WERI-Rb-1 (cell line): Measurements from ENCODE around the gene ATP12A.

Source experiments
- DNase-seq: peaks from one replicate; pipeline ENCODE4 v3.0.0-alpha.2; 2020
- H3K27ac ChIP-seq: fragments of 250-450 bp; sonication (Bioruptor Pico); 2 replicates; pipeline ENCODE4 v1.5.1; 2020; ENCODE audit warnings: mild to moderate bottlenecking, moderate library complexity
- H3K27me3 ChIP-seq: fragments of 250-450 bp; sonication (Bioruptor Pico); 2 replicates; pipeline ENCODE4 v1.5.1; 2021; ENCODE audit warnings: mild to moderate bottlenecking, low read depth, moderate library complexity; ENCODE audit not compliant: insufficient read depth, severe bottlenecking
- H3K36me3 ChIP-seq: fragments of 250-450 bp; sonication (Bioruptor Pico); 2 replicates; pipeline ENCODE4 v1.5.1; 2020; ENCODE audit warnings: mild to moderate bottlenecking, moderate library complexity
- H3K4me3 ChIP-seq: 2 replicates; pipeline ENCODE4 v1.5.1; 2011; ENCODE audit warnings: low read depth, mild to moderate bottlenecking, control low read depth, low read length
- H3K9me3 ChIP-seq: fragments of 250-450 bp; sonication (Bioruptor Pico); 2 replicates; pipeline ENCODE4 v1.5.1; 2021; ENCODE audit warnings: mild to moderate bottlenecking, moderate library complexity; ENCODE audit not compliant: severe bottlenecking
- CTCF ChIP-seq: IDR thresholded peaks from 2 replicates; pipeline ENCODE4 v1.5.1; 2011; ENCODE audit warnings: low read depth, mild to moderate bottlenecking, control low read depth, inconsistent platforms, low read length

The ATP12A gene

DNA sequence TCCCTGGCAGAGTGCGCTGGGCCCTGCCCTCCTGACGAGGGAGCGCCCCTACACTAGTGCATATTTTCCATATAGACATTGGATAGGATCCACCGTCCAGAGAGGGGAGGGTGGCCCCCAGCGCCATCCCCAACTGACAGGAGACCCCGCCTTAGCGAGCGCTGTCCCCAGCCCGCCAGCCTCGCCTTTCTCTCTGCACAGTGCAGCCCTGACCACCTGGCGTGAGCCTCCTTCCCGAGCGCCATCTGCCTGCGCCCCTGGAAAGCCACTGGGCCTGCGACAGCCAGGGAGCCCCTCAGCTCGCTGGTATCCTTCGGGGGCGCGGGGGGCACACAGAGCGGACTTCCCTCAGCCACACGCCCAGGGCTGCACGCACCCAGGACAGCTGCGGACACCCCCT is 42.1 kb upstream of the ATP12A start:
- no peak overlapping the region for H3K4me3 ChIP-seq
- DNase-seq, result no peak
- no peaks in the 10 kb centered on the region for H3K36me3 ChIP-seq
- no peak overlapping the region for H3K27ac ChIP-seq
- no peaks in the 10 kb centered on the region for H3K9me3 ChIP-seq
- no peak for TF ChIP-seq CTCF
- no peaks in the 10 kb centered on the region for H3K27me3 ChIP-seq

DNA sequence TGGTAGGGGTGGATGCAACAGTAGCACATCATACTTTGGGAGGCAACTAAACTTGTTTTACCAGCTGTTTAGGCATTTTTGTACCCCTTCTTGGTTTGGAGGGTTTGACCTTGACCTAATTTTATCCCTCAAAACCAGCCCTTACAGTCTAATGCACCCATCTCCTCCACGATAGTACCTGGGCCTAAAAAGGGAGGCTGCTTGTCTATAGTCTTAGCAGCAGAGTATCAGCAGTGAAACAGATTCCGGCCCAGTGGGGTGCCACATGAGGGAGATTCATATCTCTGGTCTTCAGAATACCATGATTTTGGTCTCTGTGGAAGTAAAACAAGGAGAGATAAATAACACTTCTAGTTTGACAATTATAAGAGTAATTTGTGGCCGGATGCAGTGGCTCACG is 39.5 kb upstream of the ATP12A start:
- Histone ChIP-seq H3K9me3 (no peaks in the 10 kb centered on the region), H3K36me3 (no peaks in the 10 kb centered on the region), H3K27me3 (no peaks in the 10 kb centered on the region), H3K27ac (no peak overlapping the region), H3K4me3 (no peak overlapping the region)
- no peak for DNase-seq
- no peak for TF ChIP-seq CTCF

DNA sequence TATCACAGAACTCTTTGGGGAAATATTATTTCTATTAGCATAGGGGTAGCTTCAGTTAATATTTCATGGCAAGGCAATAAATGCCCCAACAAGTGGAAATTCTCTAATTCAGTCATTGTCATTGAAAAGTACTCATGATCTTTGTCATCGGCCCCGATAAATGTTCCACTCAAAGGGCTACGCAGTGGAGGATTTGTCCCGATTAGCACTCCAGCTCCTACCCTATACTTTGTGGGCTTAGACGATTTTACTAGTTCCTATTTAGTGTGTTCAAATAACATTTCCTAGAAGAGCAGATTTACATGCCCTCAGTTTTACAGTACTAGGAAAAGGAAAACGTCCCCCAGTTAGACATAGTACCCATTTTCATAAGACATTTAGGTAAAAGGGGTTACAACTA is 38.0 kb upstream of the ATP12A start:
- H3K27ac ChIP-seq, result no peak overlapping the region
- TF ChIP-seq CTCF, result no peak
- no peaks in the 10 kb centered on the region for H3K27me3 ChIP-seq
- H3K9me3 ChIP-seq, result no peaks in the 10 kb centered on the region
- H3K36me3 ChIP-seq, result no peaks in the 10 kb centered on the region
- no peak for DNase-seq
- H3K4me3 ChIP-seq, result no peak overlapping the region

DNA sequence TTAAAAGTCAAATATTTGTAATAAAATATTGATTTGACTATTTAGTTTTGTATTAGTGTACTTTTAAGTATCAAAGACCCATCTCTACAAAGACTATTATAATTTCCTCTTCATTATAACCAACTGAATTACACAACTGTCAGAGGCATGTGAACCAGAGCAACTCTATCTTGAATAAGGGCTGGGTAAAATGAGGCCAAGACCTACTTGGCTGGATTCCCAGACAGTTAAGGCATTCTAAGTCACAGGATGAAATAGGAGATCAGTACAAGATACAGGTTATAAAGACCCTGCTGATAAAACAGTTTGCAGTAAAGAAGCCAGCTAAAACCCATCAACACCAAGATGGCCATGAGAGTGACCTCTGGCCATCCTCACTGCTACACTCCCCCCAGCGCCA is 36.2 kb upstream of the ATP12A start:
- Histone ChIP-seq H3K27ac (no peak overlapping the region), H3K9me3 (no peaks in the 10 kb centered on the region), H3K27me3 (no peaks in the 10 kb centered on the region), H3K36me3 (no peaks in the 10 kb centered on the region), H3K4me3 (no peak overlapping the region)
- TF ChIP-seq CTCF, result no peak
- DNase-seq, result no peak

DNA sequence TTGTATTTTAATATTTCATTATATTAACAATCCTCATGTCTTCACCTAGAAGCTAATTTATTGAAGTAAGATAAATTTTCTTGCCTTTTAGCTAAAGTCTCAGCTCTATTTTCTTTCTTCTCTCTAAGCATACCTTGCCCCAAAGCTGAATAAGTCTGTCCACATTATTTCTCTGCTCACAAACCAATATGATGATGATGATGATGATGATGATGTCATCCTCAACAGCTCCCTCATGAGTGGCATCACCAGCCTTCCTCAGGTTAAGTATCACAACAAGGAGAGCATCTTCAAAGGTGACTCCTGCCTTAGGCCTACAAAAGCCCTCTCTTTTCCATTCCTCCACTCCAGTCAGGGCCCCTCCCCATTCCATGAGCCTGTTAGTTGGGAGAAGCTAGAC is 31.9 kb upstream of the ATP12A start:
- H3K4me3 ChIP-seq, result no peak overlapping the region
- H3K9me3 ChIP-seq, result no peaks in the 10 kb centered on the region
- DNase-seq, result no peak
- H3K27ac ChIP-seq, result no peak overlapping the region
- no peaks in the 10 kb centered on the region for H3K36me3 ChIP-seq
- no peaks in the 10 kb centered on the region for H3K27me3 ChIP-seq
- no peak for TF ChIP-seq CTCF

DNA sequence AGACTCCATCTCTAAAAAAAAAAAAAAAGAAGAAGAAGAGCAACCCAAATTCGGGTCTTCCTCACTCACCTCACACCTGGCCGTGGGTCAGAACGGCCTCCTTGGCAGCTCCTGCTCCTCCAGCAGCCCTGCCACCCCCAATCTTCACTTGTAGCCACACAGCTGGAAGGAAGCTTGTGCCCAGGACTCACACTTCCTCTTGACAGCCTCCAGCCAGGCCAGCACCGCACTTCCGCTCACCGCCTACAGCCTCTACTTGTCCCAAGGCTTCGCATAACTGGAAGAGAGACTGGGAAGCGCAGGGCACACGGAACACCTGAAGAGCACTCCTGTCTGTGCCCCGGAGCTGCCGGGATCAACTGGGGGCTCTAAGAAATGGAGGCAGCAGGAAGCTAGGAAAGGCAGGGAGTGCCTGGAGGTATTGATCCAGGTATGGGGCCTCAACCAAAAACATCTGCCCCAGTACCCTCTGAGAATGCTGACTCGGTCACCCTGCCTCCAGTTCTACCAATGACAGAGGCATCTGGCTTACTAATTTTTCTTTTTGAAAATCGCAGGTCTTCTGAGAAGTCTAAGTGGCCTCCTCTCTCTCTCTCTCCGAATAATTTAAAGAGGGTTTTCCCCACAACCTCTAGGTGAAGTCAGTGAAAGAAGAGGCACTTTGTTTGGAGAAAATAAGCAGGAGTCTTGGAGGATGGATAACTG is 31.1 kb upstream of the ATP12A start:
- Histone ChIP-seq H3K9me3 (no peaks in the 10 kb centered on the region), H3K27me3 (no peaks in the 10 kb centered on the region), H3K27ac (peak overlapping the region; percentile 55), H3K4me3 (no peak overlapping the region), H3K36me3 (no peaks in the 10 kb centered on the region)
- no peak for DNase-seq
- TF ChIP-seq CTCF, result no peak
